H1 (cell line): Measurements from ENCODE around the gene UMAD1. TPM values are rescaled to one million over a fixed set of nuclear protein-coding genes. Genes with fewer than 3 reads are reported as not detected.

Experiments used
- CTCF ChIA-PET: fragments of 300-600 bp; sonication (Branson Sonifier 250); formaldehyde crosslinking; loops from one replicate; lab custom pipeline; 2021; ENCODE audit not compliant: partially characterized antibody; lab: Charles Lee
- POLR2A ChIA-PET: fragments of 300-600 bp; sonication (Branson Sonifier 250); formaldehyde crosslinking; loops from one replicate; lab custom pipeline; 2021; ENCODE audit warnings: inconsistent platforms; ENCODE audit not compliant: partially characterized antibody; lab: Charles Lee
- DNase-seq, 2 experiments: peaks; one replicate each; pipeline versions ENCODE4 v3.0.0 to v3.0.0-alpha.2; 2010 to 2022; ENCODE audit warnings: low spot score in 2 of 2, low read depth in 1 of 2, mixed read lengths in 1 of 2
- FAIRE-seq: peaks from 2 replicates; lab custom pipeline; 2011; peaks lifted over from hg19 to GRCh38; lab: Jason Lieb, UNC
- H2AFZ ChIP-seq: 2 replicates; pipeline ENCODE4 v1.8.1; 2012; ENCODE audit warnings: low read length, inconsistent platforms
- H2AK5ac ChIP-seq: 2 replicates; pipeline ENCODE4 v1.6.1; 2013; ENCODE audit warnings: low read depth, low read length
- H2BK120ac ChIP-seq: replicated peaks from 2 replicates; pipeline ENCODE3; 2013; ENCODE audit warnings: low read depth, low read length, inconsistent platforms
- H2BK12ac ChIP-seq: 2 replicates; pipeline ENCODE4 v1.6.1; 2013; ENCODE audit warnings: low read depth, low read length
- H2BK15ac ChIP-seq: 2 replicates; pipeline ENCODE4 v1.6.1; 2013; ENCODE audit warnings: low read length
- H2BK20ac ChIP-seq: 2 replicates; pipeline ENCODE4 v1.6.1; 2013; ENCODE audit warnings: low read length
- H2BK5ac ChIP-seq: 2 replicates; pipeline ENCODE4 v1.6.1; 2013; ENCODE audit warnings: low read depth, low read length
- H3K14ac ChIP-seq: 2 replicates; pipeline ENCODE4 v1.6.1; 2013; ENCODE audit warnings: inconsistent platforms; ENCODE audit not compliant: insufficient read length
- H3K18ac ChIP-seq: 2 replicates; pipeline ENCODE4 v1.6.1; 2013; ENCODE audit warnings: low read length; ENCODE audit errors: extremely low read depth
- H3K23ac ChIP-seq: 2 replicates; pipeline ENCODE4 v1.6.1; 2013; ENCODE audit warnings: inconsistent platforms; ENCODE audit not compliant: insufficient read length
- H3K23me2 ChIP-seq: 2 replicates; pipeline ENCODE4 v1.6.1; 2013; ENCODE audit warnings: low read depth, low read length
- H3K27ac ChIP-seq: 2 replicates; pipeline ENCODE4 v1.6.1; 2011; ENCODE audit warnings: low read depth, low read length, inconsistent platforms
- H3K27me3 ChIP-seq, 4 experiments: replicated peaks in 1 of 4; 1 replicate in 1 of 4; 2 replicates in 3 of 4; pipeline versions ENCODE4 v1.6.1 to v1.8.1; 2011 to 2013; ENCODE audit warnings: low read length in 3 of 4, mild to moderate bottlenecking in 3 of 4, inconsistent platforms in 2 of 4, mixed read lengths in 2 of 4, moderate library complexity in 1 of 4; ENCODE audit not compliant: control insufficient read depth in 3 of 4, insufficient read depth in 3 of 4; ENCODE audit errors: extremely low read depth in 1 of 4
- H3K36me3 ChIP-seq, 4 experiments: 2 replicates each; pipeline versions ENCODE4 v1.6.1 to v1.8.1; 2011 to 2013; ENCODE audit warnings: mild to moderate bottlenecking in 4 of 4, low read length in 3 of 4, moderate library complexity in 2 of 4, control low read depth in 1 of 4, inconsistent platforms in 1 of 4; ENCODE audit not compliant: insufficient read depth in 4 of 4, control insufficient read depth in 2 of 4
- H3K4ac ChIP-seq: replicated peaks from 2 replicates; pipeline ENCODE3; 2013; ENCODE audit warnings: low read length, low read depth, mixed read lengths, inconsistent platforms; ENCODE audit not compliant: insufficient read length
- H3K4me1 ChIP-seq, 4 experiments: replicated peaks in 1 of 4; 1 replicate in 1 of 4; 2 replicates in 3 of 4; pipeline versions ENCODE4 v1.6.1 to v1.8.1; 2011 to 2013; ENCODE audit warnings: low read length in 3 of 4, inconsistent platforms in 2 of 4, mixed read lengths in 1 of 4; ENCODE audit not compliant: insufficient read depth in 4 of 4, control insufficient read depth in 3 of 4
- H3K4me2 ChIP-seq, 2 experiments: 2 replicates each; pipeline versions ENCODE4 v1.6.1 to v1.8.1; 2011 to 2013; ENCODE audit warnings: low read depth in 2 of 2, low read length in 2 of 2, control low read depth in 1 of 2, inconsistent platforms in 1 of 2, mild to moderate bottlenecking in 1 of 2; ENCODE audit not compliant: insufficient read depth in 1 of 2
- H3K4me3 ChIP-seq, 4 experiments: fragments of 200-600, 300-600 bp in 1 of 4; sonication (generic), shearing (Covaris generic), sonication (Bioruptor Twin) in 1 of 4; 2 replicates each; pipeline versions ENCODE4 v1.5.1 to v1.8.1; 2011 to 2016; ENCODE audit warnings: low read length in 4 of 4, low read depth in 3 of 4, control low read depth in 2 of 4, inconsistent platforms in 2 of 4, mild to moderate bottlenecking in 2 of 4, mixed read lengths in 1 of 4, moderate library complexity in 1 of 4; ENCODE audit not compliant: insufficient read depth in 2 of 4; ENCODE audit errors: extremely low read depth in 1 of 4
- H3K56ac ChIP-seq: replicated peaks from 2 replicates; pipeline ENCODE3; 2013; ENCODE audit warnings: low read depth, mild to moderate bottlenecking, mixed read lengths, low read length, inconsistent platforms; ENCODE audit not compliant: insufficient read length
- H3K79me1 ChIP-seq: 2 replicates; pipeline ENCODE4 v1.6.1; 2013; ENCODE audit warnings: low read depth, low read length, control low read depth
- H3K79me2 ChIP-seq, 2 experiments: 2 replicates each; pipeline versions ENCODE4 v1.6.1 to v1.8.1; 2012 to 2013; ENCODE audit warnings: low read length in 2 of 2, mild to moderate bottlenecking in 2 of 2, inconsistent platforms in 1 of 2; ENCODE audit not compliant: insufficient read depth in 2 of 2, control insufficient read depth in 1 of 2
- H3K9ac ChIP-seq, 4 experiments: replicated peaks in 1 of 4; 1 replicate in 1 of 4; 2 replicates in 3 of 4; pipeline versions ENCODE4 v1.6.1 to v1.8.1; 2011 to 2013; ENCODE audit warnings: low read depth in 3 of 4, low read length in 3 of 4, control low read depth in 2 of 4, mild to moderate bottlenecking in 2 of 4, moderate library complexity in 2 of 4, inconsistent platforms in 1 of 4; ENCODE audit errors: extremely low read depth in 1 of 4
- H3K9me3 ChIP-seq, 2 experiments: 2 replicates each; pipeline versions ENCODE4 v1.6.1 to v1.8.1; 2012 to 2013; ENCODE audit warnings: mild to moderate bottlenecking in 2 of 2, moderate library complexity in 2 of 2, control low read depth in 1 of 2, inconsistent platforms in 1 of 2, low read depth in 1 of 2, low read length in 1 of 2, mixed read lengths in 1 of 2; ENCODE audit not compliant: insufficient read depth in 2 of 2
- H4K20me1 ChIP-seq, 2 experiments: replicated peaks in 1 of 2; 2 replicates each; pipeline versions ENCODE3 to v1.8.1; 2011 to 2013; ENCODE audit warnings: inconsistent platforms in 2 of 2, low read length in 2 of 2, mild to moderate bottlenecking in 1 of 2; ENCODE audit not compliant: insufficient read depth in 2 of 2, control insufficient read depth in 1 of 2
- H4K5ac ChIP-seq: 2 replicates; pipeline ENCODE4 v1.6.1; 2013; ENCODE audit warnings: low read length, low read depth, mixed read lengths, inconsistent platforms; ENCODE audit not compliant: insufficient read length
- H4K8ac ChIP-seq: 2 replicates; pipeline ENCODE4 v1.8.0; 2013; ENCODE audit warnings: mild to moderate bottlenecking, moderate library complexity, low read length, inconsistent platforms; ENCODE audit not compliant: insufficient read depth; ENCODE audit errors: extremely low read depth
- H4K91ac ChIP-seq: replicated peaks from 2 replicates; pipeline ENCODE3; 2013; ENCODE audit warnings: low read length, mixed read lengths, inconsistent platforms; ENCODE audit not compliant: insufficient read length
- BCL11A ChIP-seq, 2 experiments: IDR thresholded peaks; one replicate each; pipeline ENCODE4 v1.6.1; 2011; ENCODE audit warnings: low read depth in 2 of 2, low read length in 2 of 2, mild to moderate bottlenecking in 2 of 2
- FOSL1 ChIP-seq: IDR thresholded peaks from 2 replicates; pipeline ENCODE4 v1.6.1; 2011; ENCODE audit warnings: mild to moderate bottlenecking, low read depth, low read length, moderate library complexity; ENCODE audit not compliant: insufficient read depth
- KDM1A ChIP-seq: fragments of 200-600, 300-600 bp; sonication (generic); IDR thresholded peaks from 2 replicates; pipeline ENCODE4 v1.7.1; 2016; ENCODE audit warnings: mild to moderate bottlenecking, low read length, borderline replicate concordance
- WGBS, 2 experiments: shearing (Covaris generic) in 1 of 2; methylation state at CpG; one replicate each; pipeline versions ENCODE4 v1.1.6 to v1.1.7; 2013 to 2015; ENCODE audit warnings: low lambda C conversion rate in 2 of 2, mixed read lengths in 2 of 2, inconsistent platforms in 1 of 2, low coverage in 1 of 2, missing lambda C conversion rate in 1 of 2; ENCODE audit not compliant: insufficient replicate concordance in 2 of 2, insufficient coverage in 1 of 2, insufficient read length in 1 of 2; ENCODE audit errors: extremely low coverage in 1 of 2, missing lambda C conversion rate in 1 of 2; 5-methylcytosine and 5-hydroxymethylcytosine counted together
- polyA plus RNA-seq, 7 experiments: library from polyadenylated mRNA; depleted of rRNA in 3 of 7; stranded (reverse) in 5 of 7; unstranded in 2 of 7; fragments of >200 nt in 5 of 7; fragments of 200-250 nt in 2 of 7; gene quantifications; 1 replicate in 5 of 7; 2 replicates in 1 of 7; 4 replicates in 1 of 7; pipeline versions ENCODE4 v1.2.1 to v1.2.3, GENCODE V29; 2011 to 2013; ENCODE audit warnings: missing spikeins in 2 of 7, mixed read lengths in 2 of 7
- total RNA-seq: library from RNA; stranded (reverse); fragmentation: NEBNext Ultra II Directional; extraction: Animal tissue kit (Norgen Biotek cat#: 25700); gene quantifications from 2 replicates; pipeline ENCODE4 v1.2.1, GENCODE V29; 2021

Gene UMAD1
- total and polyA plus RNA-seq, 2 of the 8 experiments (the other 6 are each of a cell fraction or from before 2014, with no cell fraction given): 10.4 to 12.3 TPM

GRCh38 chr7:7786595-7786994 lies 146.0 kb downstream of the UMAD1 start:
- no peak overlapping the region for H3K14ac ChIP-seq
- CTCF ChIA-PET: interaction anchor here (0.7 kb wide), 1 partner anchor 26 kb away, joined by 3 read pairs; no protein-coding TSS in a partner anchor
- no peak for TF ChIP-seq BCL11A (IDR thresholded peaks at IDR 0.05; ENCODE audit: low read depth in 2 of 2, low read length in 2 of 2)
- no peak for TF ChIP-seq FOSL1
- TF ChIP-seq KDM1A: no peak

More at GRCh38 chr7:7786595-7786994, 146.0 kb downstream of the UMAD1 start:
- H4K8ac ChIP-seq: no peak overlapping the region
- POLR2A ChIA-PET: no interaction called here
- H3K9ac ChIP-seq: no peak overlapping the region
- H2BK15ac ChIP-seq: no peak overlapping the region
- H3K4me1 ChIP-seq: peaks cover 0 to 5% (median 2%) of the 10 kb centered on the region in 4 experiments; a peak in 2 of 7 replicates
- no peaks in the 10 kb centered on the region for H3K79me1 ChIP-seq
- FAIRE-seq (no peak), DNase-seq (no peak)
- no peaks in the 10 kb centered on the region for H4K20me1 ChIP-seq
- H2BK120ac ChIP-seq: no peak overlapping the region
- no peak overlapping the region for H2BK20ac ChIP-seq
- H3K18ac ChIP-seq: no peak overlapping the region
- no peak overlapping the region for H3K27ac ChIP-seq
- H3K23ac ChIP-seq: no peak overlapping the region
- no peak overlapping the region for H2BK5ac ChIP-seq
- H4K5ac ChIP-seq: no peak overlapping the region
- no peak overlapping the region for H4K91ac ChIP-seq
- no peaks in the 10 kb centered on the region; a peak in 1 of 7 replicates for H3K27me3 ChIP-seq
- no peaks in the 10 kb centered on the region for H3K79me2 ChIP-seq
- no peak overlapping the region for H3K4ac ChIP-seq
- H3K56ac ChIP-seq: no peak overlapping the region
- H2AFZ ChIP-seq: no peak overlapping the region
- WGBS, 2 experiments: 77% methylated on average over 3 of the region's 3 CpGs; no CpG with 5 or more reads in 1 of the 2 experiments
- no peak overlapping the region for H2BK12ac ChIP-seq
- H3K36me3 ChIP-seq: no peaks in the 10 kb centered on the region
- H2AK5ac ChIP-seq: no peak overlapping the region
- no peaks in the 10 kb centered on the region for H3K9me3 ChIP-seq
- H3K4me2 ChIP-seq: no peak overlapping the region
- H3K23me2 ChIP-seq: no peaks in the 10 kb centered on the region
- H3K4me3 ChIP-seq: no peak overlapping the region
